Posterior cingulate gyrus (tissue), 11 donors: ENCODE results near the gene PRDM16.

Experiments
- DNase-seq, 10 donors: peaks; one replicate each; pipeline versions ENCODE4 v3.0.0 to v3.0.0-alpha.2; 2020 to 2021; ENCODE audit warnings: mixed read lengths in 3 of 10
- intact Hi-C: fragments of 100-400 bp; cut with DNase I; formaldehyde crosslinking; loops from one replicate; pipeline ENCODE4 v1.15.1; 2023

PRDM16 gene

DNA sequence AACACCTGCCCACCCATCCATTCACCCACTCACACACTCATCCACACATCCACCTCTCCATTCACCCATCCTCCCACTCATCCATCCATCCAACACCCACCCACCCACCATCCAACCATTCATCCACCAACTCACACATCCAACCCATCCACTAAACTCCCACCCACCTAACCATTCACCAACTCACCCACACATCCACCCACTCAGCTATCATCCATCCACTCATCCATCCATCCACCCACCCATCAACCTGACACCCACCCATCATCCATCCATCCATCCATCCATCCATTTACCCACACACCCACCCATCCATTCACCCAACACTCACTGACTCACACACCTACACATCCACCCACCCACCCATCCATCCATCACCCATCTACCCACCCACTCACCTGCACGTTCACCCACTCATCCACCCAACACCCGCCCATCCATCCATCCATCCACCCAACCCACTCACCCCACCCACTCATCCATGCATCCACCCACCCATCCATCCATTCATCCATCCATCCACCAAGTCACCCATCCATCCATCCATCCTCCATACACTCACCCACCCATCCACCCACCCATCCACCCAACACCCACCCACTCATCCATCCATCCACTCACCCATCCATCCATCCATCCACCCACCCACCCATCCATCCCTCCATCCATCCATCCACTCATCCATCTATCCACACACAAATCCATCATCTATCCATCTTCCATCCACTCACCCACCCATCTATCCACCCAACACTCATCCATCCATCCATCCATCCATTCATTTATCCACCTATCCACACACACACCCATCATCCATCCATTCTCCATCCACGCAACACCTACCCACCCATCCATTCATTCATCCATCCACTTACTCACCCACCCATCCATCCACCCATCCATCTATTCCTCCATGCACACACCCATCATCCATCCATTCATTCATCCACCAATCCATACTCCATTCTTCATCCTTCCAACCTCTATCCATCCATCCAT, 17.4 kb upstream of the PRDM16 start:
- peak in 1 of 10 donors; percentile 3 for DNase-seq
- intact Hi-C loops: no loop called here

DNA sequence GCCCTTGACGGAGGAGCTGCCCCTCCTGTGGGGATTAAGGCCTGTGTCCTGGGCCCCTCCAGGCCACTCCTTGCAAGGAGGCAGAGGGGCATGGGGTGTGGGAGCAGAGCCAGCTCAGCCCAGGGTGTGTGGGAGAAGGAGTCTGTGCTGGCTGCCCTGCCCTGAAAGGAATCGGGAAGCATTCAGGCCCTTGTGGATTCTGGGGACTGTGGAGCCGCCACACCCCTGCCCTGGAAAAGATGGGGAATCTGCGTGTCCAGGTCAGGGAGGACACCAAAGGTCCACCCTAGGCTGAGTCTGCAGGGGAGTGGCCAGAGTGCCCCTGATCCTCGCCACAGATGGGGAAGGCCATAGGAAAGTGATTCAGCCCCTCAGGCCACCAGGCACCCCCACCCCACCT, 16.5 kb upstream of the PRDM16 start:
- intact Hi-C loops: no loop called here
- peak in 1 of 10 donors; percentile 66 for DNase-seq

DNA sequence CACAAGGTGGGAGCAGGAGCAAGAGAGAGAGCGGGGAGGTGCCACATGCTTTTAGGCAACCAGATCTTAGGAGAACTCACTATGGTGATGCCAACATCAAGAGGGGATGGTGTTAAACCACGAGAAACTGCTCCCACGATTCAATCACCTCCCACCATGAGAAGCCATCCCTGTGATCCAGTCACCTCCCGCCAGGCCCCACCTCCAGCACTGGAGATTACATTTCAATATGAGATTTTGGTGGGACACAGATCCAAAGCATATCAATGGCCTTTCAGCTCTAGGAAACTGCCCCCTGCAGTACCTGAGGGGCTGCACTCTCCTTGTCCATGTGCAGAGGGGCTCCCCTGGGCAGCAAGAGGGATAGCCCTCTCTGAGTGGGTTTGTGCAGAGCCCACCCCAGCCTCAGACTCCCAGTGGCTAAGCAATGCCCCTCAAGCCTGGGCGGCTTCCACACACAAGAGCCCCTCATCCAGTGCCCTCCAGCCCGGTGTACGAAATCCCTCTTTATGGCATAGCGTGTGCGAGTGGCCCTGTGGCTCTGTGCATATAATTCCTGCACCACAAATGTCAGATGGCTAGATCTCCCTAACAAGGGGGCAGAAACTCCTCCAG, 15.5 kb upstream of the PRDM16 start:
- intact Hi-C loops: no loop called here
- DNase-seq: peak in 1 of 10 donors; percentile 68

DNA sequence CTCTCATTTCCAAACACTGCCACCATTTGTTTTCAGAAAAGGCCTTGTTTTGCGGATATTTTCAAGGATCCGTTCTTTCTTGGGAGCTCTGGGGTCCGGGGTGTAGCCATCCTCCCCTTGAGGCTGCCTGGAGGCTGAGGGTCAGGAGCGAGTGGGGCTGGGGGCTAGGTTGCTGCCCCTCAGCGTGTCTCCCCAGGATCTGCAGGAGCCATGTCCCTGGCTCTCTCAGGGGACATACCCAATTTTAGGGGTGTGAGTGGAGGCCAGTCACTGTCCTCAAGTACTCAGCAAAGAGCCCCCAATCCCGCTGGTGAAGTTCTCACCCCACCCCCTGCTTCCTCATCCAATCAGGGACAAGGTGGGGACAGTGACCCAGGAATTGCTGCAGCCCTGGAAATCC, 15.0 kb upstream of the PRDM16 start:
- intact Hi-C loops: no loop called here

DNA sequence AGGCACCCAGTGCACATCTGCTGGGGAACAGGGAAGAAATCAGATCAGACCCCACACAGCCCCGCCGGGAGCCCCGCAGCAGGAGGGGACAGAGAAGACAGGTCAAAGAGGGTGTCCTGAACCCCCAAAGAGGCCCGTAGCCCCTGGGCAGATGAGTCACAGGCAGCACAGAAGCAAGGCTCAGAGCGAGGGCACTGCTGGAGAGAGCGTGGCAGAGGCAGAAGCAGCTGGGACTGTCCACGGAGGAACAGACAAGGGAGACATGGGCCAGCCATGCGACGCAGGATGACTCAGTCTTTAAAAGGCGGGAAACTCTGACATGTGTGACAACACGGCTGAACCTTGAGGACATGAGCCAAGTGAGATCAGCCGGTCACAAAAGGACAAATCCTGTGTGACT, 14.5 kb upstream of the PRDM16 start:
- DNase-seq: peak in 3 of 10 donors; percentile 3 to 42 (median 8)
- intact Hi-C loops: no loop called here

More for the DNA sequence above, 15.0 kb upstream of the PRDM16 start:
- peak in 2 of 10 donors; percentile 4 to 66 for DNase-seq

DNA sequence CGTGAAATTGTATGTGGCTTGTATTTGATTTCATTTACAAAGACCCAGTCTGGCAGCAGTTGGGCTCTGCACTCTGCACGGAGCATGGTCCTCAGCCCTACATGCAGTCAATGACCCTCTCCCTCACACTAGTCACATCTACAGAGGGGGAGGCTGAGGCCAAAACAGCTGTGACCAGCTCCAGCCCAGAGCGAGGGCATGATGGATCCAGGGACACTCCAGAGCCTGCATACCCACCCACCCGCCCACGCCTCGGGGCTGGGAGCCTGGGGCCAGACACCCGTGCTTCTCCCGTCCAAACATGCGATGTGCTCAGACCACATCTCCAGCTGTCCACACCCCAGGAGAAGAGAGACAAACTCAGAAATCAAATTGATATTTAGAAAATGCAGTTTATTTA, 14.0 kb upstream of the PRDM16 start:
- peak in 2 of 10 donors; percentile 3 to 39 for DNase-seq

DNA sequence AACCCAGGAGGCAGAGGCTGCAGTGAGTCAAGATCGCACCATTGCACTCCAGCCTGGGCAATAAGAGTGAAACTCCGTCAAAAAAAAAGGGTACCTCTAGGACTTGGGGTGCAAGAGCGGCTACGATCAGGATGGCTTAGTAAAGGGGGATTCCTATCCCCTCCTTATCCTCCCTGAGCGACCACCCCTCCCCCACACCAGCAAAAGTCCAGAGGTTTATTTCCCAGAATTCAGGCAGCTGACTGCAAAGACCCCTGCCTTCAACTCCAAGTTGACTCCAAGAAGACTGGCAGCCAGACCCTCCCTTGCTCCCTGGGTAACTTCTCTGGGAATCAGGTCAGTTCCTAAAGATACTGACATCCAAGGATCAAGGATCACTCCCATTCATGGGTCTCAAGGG, 12.4 kb upstream of the PRDM16 start:
- intact Hi-C loops: no loop called here
- no peak for DNase-seq

More for the DNA sequence above, 14.0 kb upstream of the PRDM16 start:
- intact Hi-C loops: no loop called here

DNA sequence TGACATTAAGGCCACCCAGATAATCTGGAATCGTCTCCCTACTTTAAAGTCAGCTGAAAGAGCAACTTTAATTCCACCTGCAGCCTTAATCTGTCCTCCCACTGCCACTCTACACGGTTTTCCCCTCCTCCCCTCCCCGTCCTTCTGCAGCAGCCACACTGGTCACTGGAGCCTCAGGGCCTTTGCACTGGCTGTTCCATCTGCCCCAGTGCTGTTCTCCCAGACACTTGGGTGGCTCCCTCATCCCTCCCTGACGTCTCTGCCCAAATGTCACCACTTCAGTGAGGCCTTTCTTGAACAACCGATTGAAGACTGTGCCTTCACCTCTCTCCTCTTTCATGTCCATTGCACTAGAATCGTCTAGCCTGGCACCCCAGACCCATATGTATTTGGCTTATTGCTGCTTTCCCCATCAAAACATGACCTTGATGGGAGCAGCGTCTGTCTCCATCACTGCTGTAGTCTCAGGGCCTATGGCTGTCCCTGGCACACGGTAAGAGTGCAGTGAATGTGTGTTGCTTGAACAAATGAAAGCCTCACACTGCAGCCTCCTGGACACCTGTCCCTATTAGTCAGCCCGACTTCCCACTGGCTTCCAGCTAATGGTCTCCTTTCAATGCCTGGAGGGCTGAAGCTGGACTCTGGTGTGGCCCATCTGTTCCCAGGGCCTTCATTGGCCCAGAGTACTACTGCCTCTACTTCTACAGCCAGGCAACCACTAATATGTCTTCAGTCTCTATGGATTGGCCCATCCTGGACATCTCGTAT, 10.6 kb upstream of the PRDM16 start:
- DNase-seq: peak in 4 of 10 donors; percentile 1 to 63 (median 15)
- intact Hi-C loops: no loop called here

DNA sequence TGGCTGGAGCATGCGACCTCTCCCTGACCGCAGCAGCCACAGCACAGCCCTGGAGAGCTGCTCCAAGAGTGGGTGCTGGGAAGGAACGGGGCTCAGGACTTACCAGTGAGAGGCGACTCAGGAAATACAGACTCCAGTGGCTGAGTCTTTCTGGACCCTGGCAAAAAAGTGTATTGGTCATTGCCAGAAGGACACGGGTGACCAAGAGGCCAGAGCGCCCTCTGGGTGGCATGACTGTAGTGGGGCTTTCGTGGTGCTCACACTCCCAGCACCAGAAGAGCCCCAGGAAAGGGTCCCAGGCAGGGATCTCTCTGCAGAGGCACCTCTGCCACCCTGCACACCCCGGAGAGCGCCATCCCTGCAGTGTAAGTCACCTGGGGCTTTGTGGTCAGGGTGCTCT, 8.9 kb upstream of the PRDM16 start:
- intact Hi-C loops: no loop called here
- peak in 4 of 10 donors; percentile 12 to 72 (median 38) for DNase-seq

DNA sequence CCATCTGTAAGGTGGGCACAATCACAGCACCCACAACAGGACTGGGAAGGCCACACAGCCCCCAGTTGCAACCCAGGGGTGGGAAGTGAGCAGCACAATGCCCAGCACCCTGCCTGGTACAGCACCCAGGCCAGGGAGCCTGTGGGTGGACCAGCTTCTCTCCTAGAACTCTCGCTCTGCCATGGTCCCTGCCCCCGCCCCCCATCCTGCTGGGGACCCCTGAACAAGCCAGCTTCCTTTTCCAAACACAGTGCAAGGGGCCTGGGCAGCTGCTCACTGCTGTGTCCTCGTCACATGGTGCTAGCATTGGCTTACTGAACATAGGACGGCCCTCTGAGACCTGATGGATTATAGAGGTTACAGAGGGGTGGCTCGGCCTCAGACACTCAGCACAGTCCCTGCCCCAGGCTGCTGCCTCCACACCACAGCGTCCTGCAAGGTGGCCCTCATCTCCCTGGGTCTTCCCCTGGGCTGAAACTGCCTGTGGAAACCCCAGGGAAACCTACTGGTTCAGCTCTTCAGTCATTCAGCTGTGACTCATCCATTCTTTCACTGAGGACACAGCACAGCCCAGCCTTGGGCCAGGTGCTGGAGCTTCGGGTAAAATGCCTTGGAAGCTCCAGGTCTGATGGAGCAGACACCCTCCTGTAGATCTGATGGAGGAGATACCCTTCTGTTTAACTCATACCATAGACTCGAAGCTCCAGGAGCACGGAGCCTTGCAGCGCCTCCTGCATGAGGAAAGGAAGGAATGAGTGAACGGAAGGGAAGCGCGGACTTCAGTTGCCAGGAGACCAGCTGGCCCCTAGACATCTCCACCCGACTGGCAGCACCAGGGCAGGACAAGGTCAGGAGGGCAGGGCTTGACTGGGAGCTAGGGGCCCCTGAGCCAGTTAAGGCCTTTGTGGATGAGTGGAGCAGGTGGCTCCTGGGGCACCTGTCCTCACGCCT, 8.1 kb upstream of the PRDM16 start:
- DNase-seq: peak in 5 of 10 donors; percentile 3 to 75 (median 59)
- intact Hi-C loops: no loop called here

DNA sequence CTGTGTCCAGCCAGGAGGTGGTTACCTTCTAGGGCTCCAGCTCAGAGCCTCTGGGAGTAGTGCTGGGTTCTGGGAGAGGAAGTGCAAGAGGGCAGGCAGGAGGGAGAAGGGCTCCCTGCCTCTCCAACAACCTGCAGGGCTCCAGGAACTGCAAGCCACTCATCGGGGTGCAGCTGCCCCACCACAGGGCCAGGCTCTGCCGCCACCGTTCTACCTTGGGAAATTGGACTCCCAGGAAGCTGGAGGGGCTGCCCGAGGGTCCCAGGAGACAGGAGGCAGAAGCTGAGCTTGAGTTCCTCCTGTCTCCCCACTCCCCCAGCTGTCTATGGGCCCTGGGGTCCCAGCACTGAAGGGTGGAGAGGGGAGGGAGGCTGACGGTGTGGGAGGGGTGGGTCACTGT, 7.4 kb upstream of the PRDM16 start:
- intact Hi-C loops: no loop called here
- DNase-seq: peak in 2 of 10 donors; percentile 31 to 73

DNA sequence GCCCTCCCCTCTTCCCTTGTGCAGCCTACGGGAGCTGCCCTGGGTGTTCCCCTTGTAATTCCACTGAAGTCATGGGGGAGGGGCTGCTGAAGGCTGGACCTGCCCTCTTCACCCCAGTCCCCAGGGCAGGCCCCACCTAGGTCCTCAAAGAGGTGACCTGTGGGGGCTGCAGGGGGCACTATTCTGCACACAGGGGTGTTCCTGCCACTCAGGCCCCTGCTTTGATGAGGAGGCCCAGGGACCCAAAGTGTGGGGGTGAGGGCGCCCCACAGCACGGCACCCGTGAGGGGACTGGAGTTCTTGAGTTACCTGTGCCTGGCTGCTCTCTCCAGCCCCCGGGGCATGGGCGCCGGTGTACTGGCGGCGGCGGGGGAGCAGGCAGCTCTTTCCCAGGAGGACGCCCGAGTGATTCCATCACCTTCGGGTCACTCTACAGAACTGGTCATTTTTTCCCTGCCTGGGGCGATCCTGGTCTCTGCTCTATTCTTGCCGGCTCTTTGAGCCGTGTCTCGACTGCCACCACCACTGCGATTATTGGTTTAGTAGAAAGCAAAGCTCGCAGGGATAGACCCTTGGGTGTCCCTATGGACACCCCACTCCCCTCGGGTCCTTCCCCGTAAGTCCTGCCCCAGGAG, 6.9 kb upstream of the PRDM16 start:
- intact Hi-C loops: no loop called here
- peak in 3 of 10 donors; percentile 4 to 82 (median 62) for DNase-seq

DNA sequence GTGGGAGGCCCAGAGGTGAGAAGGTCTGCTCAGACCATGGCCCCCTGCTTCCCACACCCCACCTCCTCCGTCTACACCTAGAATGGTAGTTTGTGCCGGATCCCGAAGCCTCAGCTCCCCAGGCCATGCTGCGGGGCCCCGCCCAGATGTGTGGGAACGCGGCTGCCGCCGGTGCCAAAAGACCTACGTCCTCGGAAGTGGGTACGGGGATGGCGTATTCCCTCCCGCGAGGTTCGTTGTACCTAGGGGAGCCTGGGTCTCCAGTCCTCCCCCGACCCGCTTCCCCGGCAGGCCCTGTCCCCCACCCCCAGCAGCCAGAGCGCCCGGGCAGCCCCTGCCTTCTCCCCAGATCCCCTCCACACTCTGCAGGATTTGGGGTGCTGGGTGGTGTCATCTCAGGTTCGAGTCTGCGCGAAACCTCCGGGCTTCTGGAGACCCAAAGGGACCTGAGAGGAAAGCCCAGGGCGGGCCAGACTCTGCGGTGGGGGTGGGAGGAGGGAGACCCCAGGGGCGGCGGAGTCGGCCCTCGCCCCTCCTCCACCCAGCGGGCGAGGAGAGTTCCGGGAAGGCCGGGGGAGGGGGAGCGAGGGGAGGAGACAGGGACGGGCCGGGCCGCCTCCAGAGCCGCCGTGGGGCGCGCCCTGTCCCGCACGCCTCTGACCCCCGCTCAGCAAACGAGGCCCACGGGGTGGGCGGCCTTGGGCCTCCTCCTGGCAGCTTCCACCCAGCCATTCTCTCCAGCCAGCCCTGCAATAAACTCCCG, 6.2 kb upstream of the PRDM16 start:
- intact Hi-C loops: no loop called here
- DNase-seq: peak in 4 of 10 donors; percentile 4 to 67 (median 8)

DNA sequence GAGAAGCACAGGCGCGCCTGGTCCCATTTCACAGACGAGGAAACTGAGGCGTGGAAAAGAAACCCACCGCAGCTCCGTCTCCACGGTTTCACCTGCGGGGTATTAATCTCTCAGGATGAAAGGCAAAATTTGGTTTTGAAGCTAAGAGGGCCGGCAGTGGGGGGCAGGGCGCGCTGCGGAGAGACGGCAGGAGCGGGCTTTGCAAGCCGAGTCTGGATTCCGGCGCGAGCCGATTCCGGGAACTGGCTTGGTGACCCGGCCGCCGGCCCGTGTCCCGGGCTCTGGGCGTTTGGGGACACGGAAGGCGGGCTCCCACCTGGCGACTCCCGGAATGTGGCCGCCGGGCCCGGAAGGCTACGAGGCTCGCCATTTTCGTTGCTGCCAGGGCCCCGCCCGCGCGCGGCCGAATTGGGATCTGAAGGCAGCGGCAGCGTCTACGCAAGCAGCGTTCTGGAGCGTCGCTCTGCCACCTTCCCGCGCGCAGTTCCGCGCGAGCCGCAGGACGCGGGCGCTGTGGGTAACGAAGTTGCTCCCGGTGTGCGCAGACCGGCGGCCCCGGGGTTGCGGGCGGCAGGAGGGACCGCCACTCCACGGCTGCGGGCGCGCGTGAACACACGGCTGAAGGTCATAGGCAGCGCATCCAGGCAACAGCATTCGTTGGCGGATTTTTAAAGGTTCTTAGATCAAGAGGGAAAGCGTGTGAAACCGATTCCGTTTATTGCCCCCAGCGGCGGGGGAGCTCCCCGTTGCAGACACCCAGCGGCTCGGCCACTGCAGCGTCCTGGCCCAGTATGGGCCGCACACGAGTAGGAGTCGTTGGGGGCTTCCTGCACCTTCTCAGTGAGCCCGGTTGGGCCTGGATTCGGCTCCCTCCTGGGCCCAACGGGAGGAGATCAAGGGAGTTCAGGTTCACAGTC, 5.4 kb upstream of the PRDM16 start:
- intact Hi-C loops: no loop called here
- peak in 5 of 10 donors; percentile 7 to 87 (median 27) for DNase-seq

DNA sequence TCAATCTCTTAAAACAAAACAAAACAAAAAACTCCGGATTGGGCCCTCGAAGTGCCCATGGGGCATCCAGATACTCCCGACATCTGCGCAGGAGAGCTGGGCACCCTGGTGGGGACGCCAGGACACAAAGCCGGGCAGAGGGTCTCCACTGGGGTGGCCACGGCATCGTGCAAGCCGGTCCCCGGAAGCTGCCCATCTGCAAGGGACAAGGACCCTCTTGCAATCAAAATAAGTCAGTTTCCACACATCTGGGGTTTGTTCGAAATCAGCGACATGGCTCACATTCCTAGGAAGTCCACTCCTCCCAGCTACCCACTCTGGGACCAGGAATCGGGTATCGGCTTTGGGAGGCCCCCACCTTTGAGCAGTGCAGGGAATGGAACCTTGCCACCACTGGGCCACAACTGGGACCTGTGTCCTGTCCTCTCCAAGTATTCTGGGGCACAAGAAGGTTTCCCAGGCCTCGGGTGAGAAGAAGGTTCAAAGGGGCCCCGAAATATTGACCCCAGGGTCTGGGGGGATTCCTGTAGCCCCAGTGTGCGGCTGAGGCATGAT, 4.6 kb upstream of the PRDM16 start:
- intact Hi-C loops: no loop called here
- peak in 6 of 10 donors; percentile 4 to 62 (median 30) for DNase-seq

DNA sequence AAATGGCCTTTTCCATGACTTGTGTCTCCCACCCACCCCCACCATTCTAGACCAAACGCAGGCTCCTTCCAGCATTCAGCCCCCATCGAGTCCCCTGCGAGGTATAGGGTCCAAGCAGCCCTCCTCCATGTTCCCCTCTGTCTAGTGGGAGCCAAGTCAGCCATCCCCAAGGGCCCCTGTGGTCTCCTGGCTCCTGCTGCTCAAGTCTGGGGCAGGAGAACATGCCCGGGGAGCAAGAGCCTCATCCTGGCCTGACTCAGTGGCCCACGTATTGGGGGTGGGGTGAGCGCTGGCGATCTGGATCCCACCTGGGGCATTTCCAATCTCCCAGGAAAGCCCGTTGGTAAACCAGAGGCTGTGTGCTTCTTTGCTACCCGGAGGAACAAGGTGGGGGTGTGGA, 4.1 kb upstream of the PRDM16 start:
- intact Hi-C loops: no loop called here
- DNase-seq: peak in 4 of 10 donors; percentile 3 to 38 (median 6)

DNA sequence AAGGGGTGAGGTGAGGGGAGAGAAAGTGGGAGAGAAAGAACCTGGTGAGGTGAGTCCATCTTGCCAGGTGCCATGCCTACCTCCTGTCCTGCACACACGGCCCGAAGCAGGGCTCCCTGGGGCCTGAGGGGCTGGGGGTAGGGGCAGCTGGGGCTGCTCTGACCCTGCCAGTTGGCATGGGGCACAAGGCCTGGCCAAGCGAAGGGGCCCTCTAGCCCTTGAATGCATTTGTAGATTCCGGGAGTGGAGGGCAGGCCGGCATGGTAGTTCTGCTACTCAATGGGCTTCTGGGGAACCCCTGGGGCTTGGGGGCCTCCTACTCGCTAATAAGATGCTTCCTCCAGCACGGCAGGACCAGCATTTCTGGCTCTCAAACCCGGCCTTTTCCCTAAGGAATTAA, 3.6 kb upstream of the PRDM16 start:
- intact Hi-C loops: no loop called here

More for the DNA sequence above, 3.6 kb upstream of the PRDM16 start:
- DNase-seq: peak in 3 of 10 donors; percentile 4 to 82 (median 6)
